Ascending aorta (tissue), 2 donors: ENCODE measurements around the gene MS4A6E. TPM values are rescaled to one million over a fixed set of nuclear protein-coding genes. Genes with fewer than 3 reads are reported as not detected.

Experiments used
- DNase-seq, 2 donors: peaks; one replicate each; pipeline ENCODE4 v3.0.0-alpha.2; 2019; ENCODE audit warnings: low spot score in 2 of 2
- H3K27ac ChIP-seq, 2 donors: fragments of 200-600 bp; sonication (generic); one replicate each; pipeline ENCODE4 v1.5.1; 2016 to 2017; ENCODE audit warnings: mild to moderate bottlenecking in 1 of 2
- H3K27me3 ChIP-seq: fragments of 200-600 bp; sonication (generic); one replicate; pipeline ENCODE4 v1.5.1; 2017
- H3K36me3 ChIP-seq, 2 donors: fragments of 200-600 bp; sonication (generic); one replicate each; pipeline ENCODE4 v1.5.1; 2016
- H3K4me1 ChIP-seq, 2 donors: fragments of 200-600 bp; sonication (generic); one replicate each; pipeline ENCODE4 v1.5.1; 2016 to 2017; ENCODE audit warnings: mild to moderate bottlenecking in 1 of 2
- H3K4me3 ChIP-seq, 2 donors: fragments of 200-600 bp; sonication (generic); one replicate each; pipeline ENCODE4 v1.5.1; 2016 to 2017; ENCODE audit warnings: mild to moderate bottlenecking in 1 of 2
- H3K9me3 ChIP-seq, 2 donors: fragments of 200-600 bp; sonication (generic); one replicate each; pipeline ENCODE4 v1.5.1; 2016
- CTCF ChIP-seq, 3 experiments: fragments of 200-600 bp in 2 of 3; fragments of 450-650 bp in 1 of 3; sonication (generic) in 2 of 3; IDR thresholded peaks; one replicate each; pipeline ENCODE4 v1.5.1; 2016 to 2019; ENCODE audit warnings: antibody characterized with exemption in 3 of 3, mild to moderate bottlenecking in 1 of 3, moderate library complexity in 1 of 3
- intact Hi-C: fragments of 100-400 bp; cut with DNase I; formaldehyde crosslinking; loops from one replicate; pipeline ENCODE4 v1.15.1; 2023
- total RNA-seq: library from RNA; depleted of rRNA; stranded (reverse); fragments of >200 nt; gene quantifications from one replicate; pipeline ENCODE4 v1.1.0, GENCODE V29; 2016

Gene MS4A6E
- total RNA-seq, 1 donor from 2014 or later, result not detected

GRCh38 chr11:60338053-60338452 lies 11.0 kb downstream of the MS4A6E start:
- DNase-seq, result no peak
- Histone ChIP-seq H3K27me3 (no peaks in the 10 kb centered on the region), H3K27ac (no peak overlapping the region), H3K4me3 (no peak overlapping the region), H3K4me1 (no peaks in the 10 kb centered on the region), H3K9me3 (no peaks in the 10 kb centered on the region), H3K36me3 (no peaks in the 10 kb centered on the region)
- TF ChIP-seq CTCF (IDR thresholded peaks at IDR 0.05), result no peak
- intact Hi-C loops, result no loop called here

GRCh38 chr11:60339356-60339755 lies 12.3 kb downstream of the MS4A6E start:
- TF ChIP-seq CTCF (IDR thresholded peaks at IDR 0.05), result no peak
- Histone ChIP-seq H3K4me3 (no peak overlapping the region), H3K36me3 (no peaks in the 10 kb centered on the region), H3K4me1 (no peaks in the 10 kb centered on the region), H3K27ac (no peak overlapping the region), H3K27me3 (no peaks in the 10 kb centered on the region), H3K9me3 (no peaks in the 10 kb centered on the region)
- no peak for DNase-seq
- intact Hi-C loops, result no loop called here

GRCh38 chr11:60343094-60343704 lies 16.1 kb downstream of the MS4A6E start:
- Histone ChIP-seq H3K4me3 (no peak overlapping the region), H3K36me3 (no peaks in the 10 kb centered on the region), H3K9me3 (no peaks in the 10 kb centered on the region), H3K27ac (no peak overlapping the region), H3K27me3 (no peaks in the 10 kb centered on the region), H3K4me1 (no peaks in the 10 kb centered on the region)
- peak in 1 of 3 experiments; percentile 25 for TF ChIP-seq CTCF (IDR thresholded peaks at IDR 0.05)
- no peak for DNase-seq
- intact Hi-C loops, result no loop called here

- H3K36me3 ChIP-seq, result no peaks in the 10 kb centered on the region
- no peak for DNase-seq
- TF ChIP-seq CTCF (IDR thresholded peaks at IDR 0.05), result no peak
- no peak overlapping the region for H3K4me3 ChIP-seq
- H3K4me1 ChIP-seq, result no peaks in the 10 kb centered on the region
- H3K27me3 ChIP-seq, result no peaks in the 10 kb centered on the region
- H3K27ac ChIP-seq, result no peak overlapping the region
- no peaks in the 10 kb centered on the region for H3K9me3 ChIP-seq
- intact Hi-C loops, result no loop called here
Observed at GRCh38 chr11:60344146-60344545, 17.1 kb downstream of the MS4A6E start.

GRCh38 chr11:60345489-60345888 lies 18.4 kb downstream of the MS4A6E start:
- H3K9me3 ChIP-seq, result no peaks in the 10 kb centered on the region
- H3K4me3 ChIP-seq, result no peak overlapping the region
- intact Hi-C loops, result no loop called here
- no peaks in the 10 kb centered on the region for H3K27me3 ChIP-seq
- no peaks in the 10 kb centered on the region for H3K36me3 ChIP-seq
- H3K4me1 ChIP-seq, result no peaks in the 10 kb centered on the region
- TF ChIP-seq CTCF (IDR thresholded peaks at IDR 0.05), result no peak
- no peak for DNase-seq
- no peak overlapping the region for H3K27ac ChIP-seq
